GM21619 (cell line): Measurements from ENCODE around the gene BCAM.
"Not testable (repeated sequence)": the region's sequence is repeated elsewhere in the genome, so short reads cannot be mapped to it uniquely, and the experiment has no call there.

Source experiments
- ATAC-seq: cut with Tn5 transposase; IDR thresholded peaks from one replicate; pipeline ENCODE4 v1.9.1; 2021; ENCODE audit not compliant: unreplicated experiment

The BCAM gene

GRCh38 chr19:44848036-44848811, 39.3 kb downstream of the BCAM start:
- ATAC-seq, result no peak

DNA sequence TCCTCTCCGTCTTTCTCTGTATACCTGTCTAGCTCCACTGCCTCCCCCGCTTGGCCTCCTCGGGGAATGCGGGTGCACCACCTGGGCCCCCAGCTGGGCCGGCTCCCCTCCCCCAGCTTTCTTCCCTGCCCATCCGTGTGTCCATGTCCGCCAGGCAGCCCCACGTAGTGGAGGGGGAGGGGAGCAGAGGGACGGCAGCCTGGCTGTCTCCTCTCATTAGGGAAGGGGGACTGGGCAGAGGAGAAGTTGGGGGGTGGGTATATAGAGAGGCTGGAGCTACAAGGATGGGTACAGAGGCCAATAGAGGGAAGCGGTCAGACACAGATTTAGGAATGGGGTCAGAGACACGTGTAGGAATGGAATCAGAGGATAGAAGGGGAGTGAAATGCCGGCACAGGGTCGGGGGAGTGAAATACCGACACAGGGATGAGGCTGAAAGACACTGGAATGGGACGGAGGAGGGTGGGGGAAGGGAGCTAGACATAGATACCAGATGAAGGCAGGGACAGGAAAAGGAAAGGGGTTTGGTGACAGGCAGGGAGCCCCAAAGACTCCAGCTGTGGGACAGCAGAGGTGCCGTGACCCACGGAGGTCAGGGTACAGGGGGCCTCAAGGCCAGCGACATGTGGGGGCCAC, 40.0 kb downstream of the BCAM start:
- no peak for ATAC-seq

DNA sequence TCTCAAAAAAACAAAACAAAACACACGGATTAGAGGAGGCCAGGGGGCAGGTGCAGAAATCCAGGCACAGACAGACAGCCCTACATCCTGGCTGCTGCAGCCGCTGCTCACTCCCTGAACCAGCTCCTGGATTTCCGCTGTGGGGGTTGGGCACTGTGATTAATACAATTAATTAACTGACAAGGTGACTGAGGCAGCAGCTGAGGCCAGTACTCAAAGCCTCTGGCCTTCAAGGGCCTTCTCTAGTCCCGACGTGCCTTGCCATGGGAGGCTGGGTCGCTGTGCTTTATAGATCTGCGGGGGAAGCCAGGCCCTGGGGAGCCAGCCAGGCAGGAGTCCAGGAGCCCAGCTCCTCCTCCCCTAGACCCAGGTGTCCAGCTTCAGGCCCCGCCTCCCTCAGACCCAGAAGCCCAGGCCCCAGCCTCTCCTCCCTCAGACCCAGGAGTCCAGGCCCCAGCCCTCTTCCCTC, 41.8 kb downstream of the BCAM start:
- ATAC-seq, result no peak

- no peak for ATAC-seq
Observed at GRCh38 chr19:44851427-44851826, 42.5 kb downstream of the BCAM start.

DNA sequence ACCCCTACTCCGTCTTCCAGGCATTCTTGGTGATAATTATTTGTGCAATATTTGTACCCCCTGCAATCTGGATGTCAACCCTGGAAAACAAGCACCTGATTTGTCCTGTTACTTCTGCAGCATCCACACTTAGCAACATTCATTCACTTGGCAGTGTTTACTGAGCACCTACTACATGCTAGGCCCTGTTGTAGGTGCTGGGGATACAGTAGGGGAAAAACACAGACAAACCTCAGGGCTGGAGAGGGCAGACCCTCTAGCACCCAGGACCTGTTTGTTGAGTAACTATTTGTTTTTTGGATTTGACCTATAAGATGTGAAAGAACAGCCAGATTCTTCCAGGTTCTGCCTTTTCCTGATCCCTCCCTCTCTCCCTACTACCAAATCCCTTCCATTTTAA, 46.7 kb downstream of the BCAM start:
- ATAC-seq, result no peak

DNA sequence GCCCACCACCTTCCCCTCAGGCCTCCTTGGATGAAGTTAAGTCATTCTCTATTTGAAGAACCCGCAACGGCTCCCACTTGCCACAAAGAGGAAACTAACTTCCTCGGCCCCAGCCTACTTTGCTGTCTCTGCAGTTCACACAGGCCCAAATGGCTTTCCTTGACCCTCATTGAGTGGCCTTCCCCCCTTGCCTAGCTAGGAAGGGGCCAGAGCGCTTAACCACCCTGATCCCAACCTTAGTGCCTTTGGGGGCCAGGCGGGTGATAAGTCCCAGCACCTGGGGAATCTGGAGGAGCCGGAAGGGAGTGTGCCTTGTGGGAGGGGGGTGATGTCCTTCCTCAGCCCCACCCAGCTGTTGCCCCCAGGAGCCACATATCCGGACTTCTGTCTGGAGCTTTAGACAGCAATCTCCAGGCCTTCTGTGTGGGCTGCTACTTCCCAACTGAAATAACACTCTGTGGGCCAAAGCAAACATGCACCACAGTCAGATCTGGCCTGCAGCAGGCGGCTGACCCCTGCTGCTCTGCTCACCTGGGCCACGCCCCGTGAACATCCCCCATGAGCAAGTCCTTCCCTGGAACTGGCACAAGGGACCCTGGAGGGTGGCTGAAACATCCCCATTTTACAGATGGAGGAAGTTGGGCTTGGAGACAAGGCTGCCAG, 47.6 kb downstream of the BCAM start:
- ATAC-seq, result no peak

GRCh38 chr19:44857837-44858236, 48.9 kb downstream of the BCAM start:
- no peak for ATAC-seq

GRCh38 chr19:44861576-44861975, 52.7 kb downstream of the BCAM start:
- ATAC-seq, result not testable (repeated sequence)

DNA sequence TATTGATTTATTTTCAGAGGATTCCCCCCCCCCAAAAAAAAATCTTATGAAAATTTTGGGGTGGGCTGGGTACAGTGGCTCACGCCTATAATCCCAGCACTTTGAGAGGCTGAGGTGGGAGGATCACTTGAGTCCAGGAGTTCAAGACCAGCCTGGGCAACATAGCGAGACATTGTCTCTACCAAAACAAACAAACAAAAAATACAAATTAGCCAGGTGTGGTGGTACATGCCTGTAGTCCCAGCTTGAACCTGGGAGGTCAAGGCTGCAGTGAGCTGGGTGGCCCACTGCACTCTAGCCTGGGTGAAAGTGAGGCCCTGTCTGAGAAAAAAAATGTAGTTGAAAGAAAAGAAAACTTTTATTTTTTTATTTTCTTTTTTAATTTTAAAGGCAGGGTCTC, 55.1 kb downstream of the BCAM start:
- ATAC-seq, result no peak

- no peak for ATAC-seq
Observed at GRCh38 chr19:44865196-44865767, 56.4 kb downstream of the BCAM start.

- ATAC-seq, result no peak
Observed at GRCh38 chr19:44866664-44867063, 57.8 kb downstream of the BCAM start.

DNA sequence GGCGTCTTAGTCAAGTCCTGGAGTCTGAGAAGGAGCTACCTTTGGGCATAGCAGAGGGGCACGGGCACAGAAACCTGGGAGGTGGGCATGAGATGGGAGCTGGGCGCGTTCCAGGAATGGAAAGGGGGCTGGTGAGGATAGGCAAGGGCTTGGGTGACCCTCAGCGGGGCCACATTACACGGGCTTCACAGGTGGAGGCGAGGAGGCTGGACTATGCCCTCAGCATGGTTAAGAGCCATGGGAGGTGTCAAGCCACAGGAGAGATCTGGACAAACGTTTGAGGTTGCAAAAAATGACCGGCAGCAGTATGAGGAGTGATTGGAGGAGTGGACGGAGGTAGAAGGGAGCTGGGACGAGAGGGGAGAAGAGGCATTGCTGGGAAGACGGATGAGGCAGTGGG, 58.7 kb downstream of the BCAM start:
- no peak for ATAC-seq

- no peak for ATAC-seq
Observed at GRCh38 chr19:44869733-44870470, 61.0 kb downstream of the BCAM start.
